ENCODE results near the gene FSTL4. TPM values are rescaled to one million over a fixed set of nuclear protein-coding genes. Genes with fewer than 3 reads are reported as not detected.

FSTL4 gene
- polyA plus RNA-seq, 3 donors = not detected

DNA sequence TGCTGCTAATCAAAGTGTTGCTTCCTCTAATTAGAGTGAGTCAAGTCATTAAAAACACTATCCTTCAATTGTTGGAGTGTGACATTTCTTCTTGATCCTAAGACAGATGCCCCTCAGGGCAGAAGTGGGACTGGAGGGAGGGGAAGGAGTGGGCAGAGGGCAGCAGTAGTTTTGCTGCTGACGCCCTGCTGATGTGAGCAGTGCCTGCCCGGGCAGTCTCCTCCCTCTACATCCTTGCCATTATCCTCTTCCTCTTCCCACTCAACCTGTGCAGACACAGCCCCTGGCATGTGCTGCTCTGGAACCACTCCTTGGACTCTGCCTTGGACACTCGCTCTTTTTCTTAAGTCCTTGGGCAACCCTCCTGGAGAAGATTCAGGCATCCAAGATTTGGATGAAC lies 328.0 kb downstream of the FSTL4 start:
- no peaks in the 10 kb centered on the region for H3K36me3 ChIP-seq (replicated peaks in 1 of 2; ENCODE audit: control insufficient read depth in 1 of 2, insufficient read depth in 2 of 2, low read length in 2 of 2)
- H3K79me2 ChIP-seq (ENCODE audit: insufficient read depth, low read length) = no peaks in the 10 kb centered on the region
- DNase-seq = no peak
- no peaks in the 10 kb centered on the region for H3K4me1 Mint-ChIP-seq
- TF ChIP-seq, protein P1, sequence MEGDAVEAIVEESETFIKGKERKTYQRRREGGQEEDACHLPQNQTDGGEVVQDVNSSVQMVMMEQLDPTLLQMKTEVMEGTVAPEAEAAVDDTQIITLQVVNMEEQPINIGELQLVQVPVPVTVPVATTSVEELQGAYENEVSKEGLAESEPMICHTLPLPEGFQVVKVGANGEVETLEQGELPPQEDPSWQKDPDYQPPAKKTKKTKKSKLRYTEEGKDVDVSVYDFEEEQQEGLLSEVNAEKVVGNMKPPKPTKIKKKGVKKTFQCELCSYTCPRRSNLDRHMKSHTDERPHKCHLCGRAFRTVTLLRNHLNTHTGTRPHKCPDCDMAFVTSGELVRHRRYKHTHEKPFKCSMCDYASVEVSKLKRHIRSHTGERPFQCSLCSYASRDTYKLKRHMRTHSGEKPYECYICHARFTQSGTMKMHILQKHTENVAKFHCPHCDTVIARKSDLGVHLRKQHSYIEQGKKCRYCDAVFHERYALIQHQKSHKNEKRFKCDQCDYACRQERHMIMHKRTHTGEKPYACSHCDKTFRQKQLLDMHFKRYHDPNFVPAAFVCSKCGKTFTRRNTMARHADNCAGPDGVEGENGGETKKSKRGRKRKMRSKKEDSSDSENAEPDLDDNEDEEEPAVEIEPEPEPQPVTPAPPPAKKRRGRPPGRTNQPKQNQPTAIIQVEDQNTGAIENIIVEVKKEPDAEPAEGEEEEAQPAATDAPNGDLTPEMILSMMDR (IDR thresholded peaks at IDR 0.05) = no peak
- H3K9me3 Mint-ChIP-seq = no peaks in the 10 kb centered on the region
- no peak overlapping the region for H3K4me3 Mint-ChIP-seq
- H4K20me1 ChIP-seq (ENCODE audit: insufficient read depth, low read length) = no peaks in the 10 kb centered on the region
- H3K27ac ChIP-seq (ENCODE audit: low read depth in 1 of 2, low read length in 2 of 2) = no peak overlapping the region
- no peaks in the 10 kb centered on the region for H3K36me3 Mint-ChIP-seq
- peaks cover 0 to 6% (median 2%) of the 10 kb centered on the region in 3 donors for H3K27me3 Mint-ChIP-seq (ENCODE audit: low read depth in 3 of 3)
- 100% methylated on average over 3 of the region's 3 CpGs for WGBS (ENCODE audit: insufficient coverage)
- H3K4me3 ChIP-seq (replicated peaks in 1 of 3; ENCODE audit: low read depth in 2 of 3, low read length in 3 of 3) = no peak overlapping the region
- intact Hi-C loops (cut with micrococcal nuclease) = no loop called here
- H3K27ac Mint-ChIP-seq = no peak overlapping the region
- no peaks in the 10 kb centered on the region for H3K27me3 ChIP-seq (ENCODE audit: control insufficient read depth in 2 of 2, insufficient read depth in 2 of 2, low read length in 2 of 2)
- H2AFZ ChIP-seq (ENCODE audit: insufficient read depth, low read depth, low read length, poor library complexity, severe bottlenecking) = no peak overlapping the region
- no peaks in the 10 kb centered on the region for H3K9me3 ChIP-seq (replicated peaks in 1 of 2; ENCODE audit: control insufficient read depth in 1 of 2, insufficient read depth in 1 of 2, low read length in 2 of 2)
- H3K4me2 ChIP-seq (replicated peaks; ENCODE audit: extremely low read depth, low read length, poor library complexity, severe bottlenecking) = no peak overlapping the region
- no peaks in the 10 kb centered on the region for H3K4me1 ChIP-seq (ENCODE audit: control insufficient read depth in 1 of 2, insufficient read depth in 2 of 2, low read length in 2 of 2)
- H3K9ac ChIP-seq (ENCODE audit: insufficient read depth, low read length, poor library complexity, severe bottlenecking) = no peak overlapping the region

DNA sequence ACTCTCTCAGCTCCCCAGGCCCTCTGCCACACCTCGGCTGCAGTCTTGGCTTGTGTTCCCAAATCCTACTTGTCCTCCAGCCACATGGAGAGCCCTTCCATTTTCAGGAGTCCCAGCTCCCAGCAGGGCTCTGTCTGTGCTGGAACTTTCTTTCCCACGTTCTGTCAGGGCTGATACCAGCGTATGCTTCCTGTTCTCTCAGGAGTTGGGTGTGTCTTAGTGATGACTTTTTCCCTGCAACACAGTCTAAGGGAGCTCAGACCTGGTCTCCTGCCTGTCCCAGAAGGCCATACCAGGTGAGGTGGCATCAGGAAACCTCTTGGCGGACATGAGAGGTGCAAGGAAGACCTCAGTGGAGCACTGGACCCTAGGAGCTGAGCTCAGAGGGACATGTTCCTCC lies 334.0 kb downstream of the FSTL4 start:
- no peaks in the 10 kb centered on the region for H3K9me3 ChIP-seq (replicated peaks in 1 of 2; ENCODE audit: control insufficient read depth in 1 of 2, insufficient read depth in 1 of 2, low read length in 2 of 2)
- no peak overlapping the region for H3K27ac ChIP-seq (ENCODE audit: low read depth in 1 of 2, low read length in 2 of 2)
- peaks cover 0 to 2% (median 0%) of the 10 kb centered on the region in 7 donors for H3K9me3 Mint-ChIP-seq
- no peaks in the 10 kb centered on the region for H4K20me1 ChIP-seq (ENCODE audit: insufficient read depth, low read length)
- peak overlapping the region in 1 of 7 donors; percentile 55 for H3K27ac Mint-ChIP-seq
- H3K4me1 Mint-ChIP-seq = no peaks in the 10 kb centered on the region
- no peaks in the 10 kb centered on the region for H3K36me3 ChIP-seq (replicated peaks in 1 of 2; ENCODE audit: control insufficient read depth in 1 of 2, insufficient read depth in 2 of 2, low read length in 2 of 2)
- H3K4me3 ChIP-seq (replicated peaks in 1 of 3; ENCODE audit: low read depth in 2 of 3, low read length in 3 of 3) = no peak overlapping the region
- TF ChIP-seq, protein P1 (IDR thresholded peaks at IDR 0.05) = no peak
- H3K27me3 ChIP-seq (ENCODE audit: control insufficient read depth in 2 of 2, insufficient read depth in 2 of 2, low read length in 2 of 2) = no peaks in the 10 kb centered on the region
- H3K79me2 ChIP-seq (ENCODE audit: insufficient read depth, low read length) = no peaks in the 10 kb centered on the region
- H2AFZ ChIP-seq (ENCODE audit: insufficient read depth, low read depth, low read length, poor library complexity, severe bottlenecking) = no peak overlapping the region
- intact Hi-C loops (cut with micrococcal nuclease) = no loop called here
- peaks cover 0 to 6% (median 2%) of the 10 kb centered on the region in 3 donors for H3K27me3 Mint-ChIP-seq (ENCODE audit: low read depth in 3 of 3)
- no peak for DNase-seq
- no peak overlapping the region for H3K4me3 Mint-ChIP-seq
- no peak overlapping the region for H3K4me2 ChIP-seq (replicated peaks; ENCODE audit: extremely low read depth, low read length, poor library complexity, severe bottlenecking)
- WGBS (ENCODE audit: insufficient coverage) = 75% methylated on average over 4 of the region's 4 CpGs
- no peak overlapping the region for H3K9ac ChIP-seq (ENCODE audit: insufficient read depth, low read length, poor library complexity, severe bottlenecking)
- H3K4me1 ChIP-seq (ENCODE audit: control insufficient read depth in 1 of 2, insufficient read depth in 2 of 2, low read length in 2 of 2) = no peaks in the 10 kb centered on the region
- H3K36me3 Mint-ChIP-seq = no peaks in the 10 kb centered on the region

Data from CD14-positive monocyte (primary cell).